HG03175 (cell line): ENCODE data around the gene SCYGR1.
A peak's percentile ranks its signal among the peaks of the same experiment; 100 is the strongest.
"Not testable (repeated sequence)": the region's sequence is repeated elsewhere in the genome, so short reads cannot be mapped to it uniquely, and the experiment has no call there.

Experiments
- ATAC-seq: cut with Tn5 transposase; IDR thresholded peaks from one replicate; pipeline ENCODE4 v1.9.1; 2021; ENCODE audit warnings: mild to moderate bottlenecking, moderate library complexity; ENCODE audit not compliant: unreplicated experiment

The SCYGR1 gene, protein sequence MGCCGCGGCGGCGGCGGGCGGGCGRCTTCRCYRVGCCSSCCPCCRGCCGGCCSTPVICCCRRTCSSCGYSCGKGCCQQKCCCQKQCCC

DNA sequence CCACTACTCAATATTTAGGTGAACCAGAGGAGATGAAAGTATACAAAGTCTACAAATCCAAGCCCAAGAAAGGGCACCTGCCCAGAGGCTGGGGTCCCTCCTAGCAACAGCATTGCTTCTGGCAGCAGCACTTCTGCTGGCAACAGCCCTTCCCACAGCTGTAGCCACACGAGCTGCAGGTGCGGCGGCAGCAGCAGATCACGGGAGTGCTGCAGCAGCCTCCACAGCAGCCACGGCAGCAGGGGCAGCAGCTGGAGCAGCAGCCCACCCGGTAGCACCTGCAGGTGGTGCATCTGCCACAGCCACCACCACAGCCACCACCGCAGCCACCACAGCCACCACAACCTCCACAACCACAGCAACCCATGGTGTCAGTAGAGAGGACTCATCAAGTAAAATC, at the start of gene SCYGR1:
TSS of gene SCYGR1 (minus strand) at position 367 of the 400 bp plus-strand sequence. CDS start at position 367, 0 bp downstream.
- ATAC-seq = not testable (repeated sequence)

DNA sequence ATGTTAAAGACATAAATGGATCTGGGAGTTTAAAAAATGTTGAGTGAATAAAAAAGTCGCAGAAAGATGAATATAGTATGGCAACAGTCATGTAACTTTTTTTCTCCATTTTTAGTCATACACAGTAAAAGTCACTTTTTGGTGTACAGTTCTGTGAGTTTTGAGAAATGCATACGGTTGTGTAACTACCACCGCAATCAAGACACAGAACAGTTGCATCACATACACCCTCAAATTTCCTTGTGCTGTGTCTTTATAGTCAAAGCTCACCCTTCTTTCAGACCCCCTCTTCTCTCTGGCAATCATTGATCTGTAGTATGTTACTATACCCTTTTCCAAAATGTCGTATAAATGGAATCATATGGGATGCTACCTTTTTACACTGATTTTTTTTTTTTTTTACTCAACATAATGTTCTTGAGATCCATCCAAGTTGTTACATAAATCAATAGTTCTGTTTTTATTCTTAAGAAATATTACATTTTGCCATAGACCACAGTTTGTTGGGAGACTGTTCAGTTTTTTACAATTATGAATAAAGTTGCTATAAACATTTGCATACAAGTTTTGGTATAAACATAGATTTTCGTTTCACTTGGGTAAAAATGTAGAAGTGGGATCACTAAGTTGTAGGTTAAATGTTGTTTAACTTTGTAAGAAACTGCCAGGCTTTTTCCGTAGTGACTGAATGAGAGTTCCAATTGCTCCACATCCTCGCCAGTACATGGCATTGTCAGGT, 48.9 kb upstream of the SCYGR1 start:
- no peak for ATAC-seq

DNA sequence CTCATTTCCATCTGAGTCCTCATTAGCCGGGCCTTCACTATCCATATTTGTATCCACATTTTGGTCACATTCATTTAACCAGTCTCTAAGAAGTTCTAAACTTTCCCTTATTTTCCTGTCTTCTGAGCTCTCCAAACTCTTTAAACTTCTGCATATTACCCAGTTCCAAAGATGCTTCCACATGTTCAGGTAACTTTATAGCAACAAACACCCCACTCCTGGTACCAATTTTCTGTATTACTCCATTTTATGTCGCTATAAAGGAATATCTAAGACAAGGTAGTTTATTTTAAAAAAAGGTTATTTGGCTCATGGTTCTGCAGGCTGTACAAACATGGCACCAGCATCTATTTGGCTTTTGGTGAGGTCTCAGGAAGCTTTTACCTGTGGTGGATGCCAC, 45.4 kb upstream of the SCYGR1 start:
- ATAC-seq = no peak

DNA sequence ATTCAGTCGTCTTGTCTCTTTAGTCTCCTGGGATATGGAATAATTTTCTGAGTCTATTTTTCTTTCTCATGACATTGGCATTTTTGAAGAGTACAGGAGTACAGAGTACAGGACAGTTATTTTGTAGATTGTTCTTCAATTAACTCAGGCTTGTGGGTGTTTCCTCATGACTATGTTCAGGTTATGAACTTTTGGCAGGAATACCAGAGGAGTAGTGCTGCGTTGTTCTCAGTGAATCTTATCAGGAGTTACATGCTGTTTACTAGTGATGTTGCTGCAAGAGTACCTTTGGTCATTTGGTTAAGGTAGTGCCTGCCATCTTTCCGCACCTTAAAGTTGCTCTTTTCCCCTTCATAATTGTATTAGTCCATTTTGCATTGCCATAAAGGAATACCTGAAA, 42.9 kb upstream of the SCYGR1 start:
- ATAC-seq = no peak

DNA sequence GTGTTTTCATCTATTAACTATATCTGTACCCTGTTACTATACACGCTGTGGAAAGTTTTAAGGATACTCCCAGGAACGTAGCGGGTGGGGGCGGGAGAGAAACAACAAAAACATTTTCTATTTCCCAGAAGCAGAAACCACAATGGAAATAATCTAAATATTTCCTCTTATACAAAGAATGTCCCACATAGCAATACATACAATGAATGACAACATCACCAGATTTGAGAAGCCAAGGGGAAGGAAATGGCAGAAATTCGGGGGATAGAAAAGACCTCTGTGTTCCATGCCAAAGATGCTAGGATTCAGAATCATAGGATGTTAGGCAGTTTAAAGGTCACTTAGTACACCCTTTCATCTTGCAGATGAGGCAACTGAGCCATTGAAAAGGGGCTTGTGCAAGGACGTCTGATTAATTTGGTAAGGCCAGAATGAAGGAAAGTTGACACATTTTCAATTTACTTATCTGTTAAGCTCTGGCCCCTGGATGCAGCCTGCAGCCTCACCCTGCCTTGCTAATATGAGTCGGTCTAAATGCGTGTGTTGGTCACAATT, 41.1 kb upstream of the SCYGR1 start:
- ATAC-seq = no peak

DNA sequence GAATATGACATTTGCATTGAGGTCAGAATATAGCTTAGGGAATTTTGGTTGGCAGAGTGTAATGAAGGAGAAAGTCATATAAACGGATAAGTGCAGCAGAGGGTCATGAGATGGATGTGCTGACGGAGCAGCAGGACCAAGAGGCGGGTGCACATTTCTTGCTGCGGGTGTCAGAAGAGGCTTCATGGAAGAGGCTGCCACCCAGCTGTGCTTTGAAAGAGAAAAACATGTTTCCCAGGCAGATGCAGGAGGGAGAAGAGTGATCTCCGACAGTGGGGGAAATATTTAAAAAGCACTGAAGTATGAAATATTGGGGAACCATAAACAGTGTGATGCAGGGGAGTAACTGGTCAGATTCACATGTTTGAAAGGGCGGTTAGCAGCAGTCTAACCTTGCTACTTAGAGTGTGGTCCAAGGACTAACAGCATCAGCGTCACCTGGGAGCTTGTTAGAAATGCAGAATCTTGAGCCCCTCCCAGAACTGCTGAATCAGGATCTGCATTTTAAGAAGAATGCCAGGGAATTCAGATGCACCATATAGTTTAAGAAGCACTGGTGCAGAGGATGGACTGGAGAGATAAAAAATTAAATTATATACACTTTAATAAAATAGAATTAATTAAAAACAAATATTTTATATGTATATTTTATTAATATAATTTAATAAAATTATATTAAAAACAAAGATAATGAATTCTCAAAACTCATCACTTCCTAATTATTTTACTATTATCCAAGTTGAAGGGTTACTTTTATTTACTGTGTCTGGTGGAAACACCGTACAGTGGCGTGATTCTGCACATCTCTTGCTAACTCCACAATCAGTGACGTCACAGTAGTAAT, 36.1 kb upstream of the SCYGR1 start:
- no peak for ATAC-seq

DNA sequence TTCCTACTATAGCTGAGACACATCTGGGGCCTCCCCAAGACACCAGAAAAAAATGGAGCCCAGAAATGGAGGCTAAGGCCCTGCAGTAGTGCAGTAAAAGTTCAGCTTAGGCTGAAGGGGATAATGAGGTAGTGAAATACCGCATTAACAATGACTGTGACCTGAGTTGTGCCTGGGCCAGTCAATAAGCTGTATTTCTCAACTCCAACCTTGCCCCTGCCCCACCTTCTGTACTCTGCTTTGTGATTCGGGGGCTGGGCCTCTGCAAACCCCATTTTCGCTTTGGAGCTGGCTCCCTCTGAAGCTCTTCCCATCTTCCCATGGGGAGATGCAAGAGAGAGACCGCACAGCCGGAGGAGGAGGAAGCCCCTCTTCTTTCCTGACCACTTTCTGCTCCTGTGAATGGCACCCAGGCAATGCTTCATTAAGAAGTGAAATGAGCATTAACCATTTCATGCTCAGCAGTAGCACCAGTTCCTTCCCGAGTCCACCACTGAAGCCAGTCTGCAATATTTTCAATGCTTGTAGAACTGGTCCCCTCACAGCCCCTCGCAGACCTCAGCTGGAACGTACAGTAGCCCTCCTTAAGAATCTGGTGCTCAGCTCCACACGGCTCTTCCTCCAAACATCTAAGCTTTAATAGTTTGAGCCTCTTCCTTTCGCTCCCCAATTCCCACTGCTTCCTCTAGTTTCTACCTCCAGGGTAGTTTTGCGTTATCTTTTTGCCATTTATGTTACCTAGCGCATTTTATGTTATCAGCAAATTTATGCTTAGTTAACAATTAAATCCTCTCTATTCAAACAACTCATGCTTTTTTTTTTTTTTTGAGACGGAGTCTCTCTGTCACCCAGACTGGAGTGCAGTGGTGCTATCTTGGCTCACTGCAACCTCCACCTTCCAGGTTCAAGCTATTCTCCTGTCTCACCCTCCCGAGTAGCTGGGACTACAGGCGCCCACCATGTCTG, 32.6 kb upstream of the SCYGR1 start:
- ATAC-seq = no peak

DNA sequence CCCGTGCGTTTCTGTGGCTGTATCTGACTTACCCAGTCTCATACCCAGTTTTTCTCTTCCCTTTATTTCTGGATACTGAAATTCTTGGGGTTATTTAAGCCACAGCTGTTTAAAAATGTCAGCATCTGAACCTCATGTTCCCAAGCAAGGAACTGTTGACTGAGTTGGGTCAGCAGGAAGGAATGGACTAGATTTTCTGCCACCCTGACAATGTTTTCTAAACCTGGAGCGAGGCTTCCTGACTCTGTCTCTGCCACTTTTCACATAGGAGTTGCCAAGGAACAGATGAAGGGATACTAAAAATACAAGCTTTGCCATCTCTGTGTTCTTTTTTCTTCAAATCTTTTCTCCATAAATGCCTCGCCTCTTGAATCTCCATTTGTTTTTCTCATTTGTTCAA, 29.0 kb upstream of the SCYGR1 start:
- no peak for ATAC-seq

DNA sequence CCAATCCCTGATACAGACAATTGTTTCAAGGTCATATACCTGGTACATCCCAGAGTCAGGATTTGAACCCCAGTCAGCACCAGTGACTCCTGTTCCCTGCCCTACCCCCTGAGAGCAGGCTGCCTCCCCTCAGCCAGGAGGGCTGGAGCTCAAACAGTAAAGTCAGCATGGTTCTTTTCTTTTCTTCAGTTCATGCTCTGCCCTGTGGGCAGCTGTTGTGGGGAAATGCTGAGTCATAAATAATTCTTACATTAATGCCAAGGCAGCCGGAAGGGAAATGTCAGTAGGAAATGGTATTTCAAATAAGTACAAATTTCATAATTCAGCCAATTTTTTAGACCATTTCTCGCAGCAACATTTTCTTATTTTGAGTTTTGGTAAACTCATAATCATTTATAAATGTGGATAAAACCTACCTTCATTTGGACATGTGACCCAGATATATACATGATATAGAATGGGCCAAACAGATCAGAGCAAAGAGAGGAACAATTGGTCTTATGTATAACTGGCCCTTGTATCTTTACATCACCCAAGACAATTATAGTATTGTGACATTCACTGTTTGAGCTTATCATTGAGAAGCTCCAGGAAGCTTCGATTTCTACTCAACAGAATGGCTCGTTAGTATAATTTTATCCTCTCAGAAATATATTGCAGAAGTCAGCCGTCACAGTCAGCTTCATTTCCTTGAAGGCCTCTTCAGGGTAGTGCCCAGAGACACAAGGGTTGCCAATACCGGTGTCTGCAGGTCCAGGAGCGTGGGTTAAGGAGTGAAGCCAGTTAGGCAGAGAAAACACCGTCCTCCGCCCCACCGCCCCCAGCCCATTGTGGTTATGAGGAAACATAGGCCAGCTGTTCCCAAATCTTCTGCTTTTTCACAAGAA, 28.0 kb upstream of the SCYGR1 start:
- ATAC-seq = peak; percentile 36

DNA sequence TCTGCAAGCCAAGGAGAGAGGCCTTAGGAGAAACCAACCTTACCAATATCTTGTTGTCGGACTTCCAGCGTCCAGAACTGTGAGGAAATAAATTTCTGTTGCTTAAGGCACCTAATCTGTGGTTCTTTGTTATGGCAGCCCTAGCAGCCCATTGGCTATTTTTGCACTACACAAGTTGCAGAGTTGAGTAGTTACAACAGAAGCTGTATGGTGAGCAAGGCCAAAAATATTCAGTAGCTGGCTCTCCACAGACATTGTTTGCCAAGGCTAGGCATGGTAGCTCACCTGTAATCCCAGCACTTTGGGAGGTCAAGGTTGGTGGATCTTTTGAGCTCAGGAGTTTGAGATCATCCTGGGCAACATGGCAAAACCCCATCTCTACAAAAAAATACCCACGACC, 27.1 kb upstream of the SCYGR1 start:
- no peak for ATAC-seq

DNA sequence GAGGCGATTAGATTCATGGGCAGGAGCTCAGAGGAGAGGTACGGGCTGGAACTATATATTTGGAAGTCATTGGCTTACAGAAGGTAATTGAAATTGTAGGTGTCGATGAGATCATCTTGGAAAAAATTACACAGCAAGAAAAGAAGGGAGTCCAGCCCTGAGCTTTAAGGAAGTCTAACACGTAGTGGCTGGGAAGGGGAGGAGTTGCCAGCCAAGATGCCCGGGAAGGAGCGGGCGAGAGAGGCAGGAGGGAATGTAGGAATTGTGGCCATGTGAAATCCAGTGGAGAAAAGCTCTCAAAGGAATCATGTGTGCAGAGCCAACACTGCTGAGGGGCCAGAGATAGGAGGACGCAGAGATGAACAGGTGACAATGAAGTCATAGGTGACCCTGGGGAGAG, 25.6 kb upstream of the SCYGR1 start:
- no peak for ATAC-seq

DNA sequence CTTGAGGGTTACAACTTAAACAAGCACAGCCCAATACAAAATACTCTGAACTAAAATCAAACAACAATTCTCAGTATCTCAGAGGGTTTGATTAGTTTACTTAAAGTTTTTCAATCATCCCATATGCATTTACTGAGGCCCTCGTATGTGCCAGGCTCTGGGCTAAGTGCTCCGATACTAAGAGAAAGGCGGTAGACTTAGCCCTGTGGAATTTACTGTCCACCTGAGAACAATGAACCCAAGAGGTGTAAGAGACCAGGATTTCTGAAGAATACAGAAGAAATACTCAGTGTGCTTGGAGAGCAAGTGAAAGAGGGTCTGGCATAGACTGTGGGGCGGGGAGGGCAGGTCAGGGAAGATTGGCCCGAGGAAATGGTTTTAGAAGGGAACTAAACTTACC, 25.1 kb upstream of the SCYGR1 start:
- ATAC-seq = no peak

DNA sequence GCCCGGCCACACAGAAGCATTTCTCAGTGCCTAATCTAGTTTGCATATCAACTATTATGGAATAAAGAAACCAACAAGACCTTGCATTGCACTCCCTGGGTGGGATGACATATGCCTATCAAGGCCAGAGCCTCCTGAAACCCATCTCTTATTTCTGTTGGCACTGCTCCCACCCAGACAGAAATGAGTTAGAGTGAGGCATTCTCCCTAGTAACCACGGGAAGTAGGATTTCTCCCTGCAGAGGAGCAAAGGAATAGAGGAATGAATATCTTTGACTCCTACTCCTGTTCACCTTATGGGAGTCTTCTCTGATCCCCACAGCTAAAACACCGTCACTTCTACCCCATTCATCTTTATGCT, 24.2 kb upstream of the SCYGR1 start:
- no peak for ATAC-seq

DNA sequence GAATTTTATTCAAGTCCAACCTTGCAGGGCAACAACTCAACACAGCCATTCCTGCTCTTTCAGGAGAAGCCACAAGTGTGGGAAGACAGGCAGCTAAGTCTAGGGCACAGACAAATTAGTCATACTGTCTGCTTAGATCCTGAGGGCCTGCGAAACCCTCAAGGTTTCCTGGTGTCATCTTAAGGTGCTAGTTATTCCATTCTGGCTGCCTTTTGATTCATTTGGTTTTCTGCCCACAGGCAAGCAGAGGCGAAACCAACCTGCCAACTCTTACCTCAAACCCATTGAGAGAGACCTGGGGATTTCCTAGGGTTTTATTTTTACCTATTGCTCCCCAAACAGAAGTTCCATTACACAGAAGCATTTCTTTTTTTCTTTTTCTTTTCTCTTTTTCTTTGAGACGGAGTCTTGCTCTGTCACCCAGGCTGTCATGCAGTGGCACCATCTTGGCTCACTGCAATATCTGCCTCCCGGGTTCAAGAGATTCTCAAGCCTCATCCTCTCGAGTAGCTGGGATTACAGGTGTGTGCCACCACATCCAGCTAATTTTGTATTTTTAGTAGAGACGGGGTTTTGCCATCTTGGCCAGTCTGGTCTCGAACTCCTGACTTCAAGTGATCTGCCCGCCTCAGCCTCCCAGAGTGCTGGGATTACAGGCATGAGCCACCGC, 23.7 kb upstream of the SCYGR1 start:
- ATAC-seq = peak; percentile 72

DNA sequence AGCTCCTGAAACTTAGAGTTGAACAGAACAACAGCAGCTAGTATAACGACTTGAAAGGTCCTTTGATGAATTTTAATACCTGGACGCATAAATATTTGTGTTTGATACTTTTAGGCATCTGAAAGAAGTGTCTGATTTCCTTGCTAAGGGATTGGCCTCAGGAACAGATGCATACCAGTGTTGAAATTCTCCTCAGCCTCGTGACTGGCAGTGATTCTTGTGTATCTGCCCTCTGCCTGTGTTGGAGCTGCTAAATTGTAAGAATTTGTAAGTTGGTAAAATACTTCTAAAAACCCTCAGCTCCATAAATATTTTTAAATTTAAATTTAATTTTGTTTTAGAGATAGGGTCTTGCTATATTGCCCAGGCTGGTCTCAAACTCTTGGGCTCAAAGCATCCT, 22.4 kb upstream of the SCYGR1 start:
- ATAC-seq = no peak

DNA sequence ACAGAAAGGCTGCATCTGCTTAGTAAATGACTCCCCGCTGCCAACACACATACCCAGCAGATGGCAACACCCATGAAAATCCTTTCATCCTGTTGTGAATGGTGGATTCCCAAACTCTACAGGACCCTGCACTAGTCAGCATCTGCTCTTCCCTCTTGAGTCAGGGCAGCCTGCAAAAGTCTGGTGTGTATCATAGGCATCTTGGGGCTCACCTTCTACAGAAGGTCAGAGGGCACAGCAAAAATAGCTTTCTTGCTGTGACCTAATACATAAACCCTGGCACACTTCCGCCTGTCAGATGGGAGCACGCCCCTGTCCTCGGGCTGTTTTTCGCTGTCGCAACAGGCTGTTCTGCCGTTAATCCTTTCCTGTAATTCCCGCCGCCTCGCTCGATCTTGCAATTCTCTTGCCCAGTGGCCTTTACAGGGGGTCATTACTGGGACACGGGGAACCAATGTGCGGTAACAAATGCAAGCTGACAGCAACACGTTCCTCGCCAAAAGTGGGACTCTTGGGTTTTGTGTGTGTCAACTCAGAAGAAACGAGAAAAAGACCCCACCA, 19.9 kb upstream of the SCYGR1 start:
- ATAC-seq = no peak

DNA sequence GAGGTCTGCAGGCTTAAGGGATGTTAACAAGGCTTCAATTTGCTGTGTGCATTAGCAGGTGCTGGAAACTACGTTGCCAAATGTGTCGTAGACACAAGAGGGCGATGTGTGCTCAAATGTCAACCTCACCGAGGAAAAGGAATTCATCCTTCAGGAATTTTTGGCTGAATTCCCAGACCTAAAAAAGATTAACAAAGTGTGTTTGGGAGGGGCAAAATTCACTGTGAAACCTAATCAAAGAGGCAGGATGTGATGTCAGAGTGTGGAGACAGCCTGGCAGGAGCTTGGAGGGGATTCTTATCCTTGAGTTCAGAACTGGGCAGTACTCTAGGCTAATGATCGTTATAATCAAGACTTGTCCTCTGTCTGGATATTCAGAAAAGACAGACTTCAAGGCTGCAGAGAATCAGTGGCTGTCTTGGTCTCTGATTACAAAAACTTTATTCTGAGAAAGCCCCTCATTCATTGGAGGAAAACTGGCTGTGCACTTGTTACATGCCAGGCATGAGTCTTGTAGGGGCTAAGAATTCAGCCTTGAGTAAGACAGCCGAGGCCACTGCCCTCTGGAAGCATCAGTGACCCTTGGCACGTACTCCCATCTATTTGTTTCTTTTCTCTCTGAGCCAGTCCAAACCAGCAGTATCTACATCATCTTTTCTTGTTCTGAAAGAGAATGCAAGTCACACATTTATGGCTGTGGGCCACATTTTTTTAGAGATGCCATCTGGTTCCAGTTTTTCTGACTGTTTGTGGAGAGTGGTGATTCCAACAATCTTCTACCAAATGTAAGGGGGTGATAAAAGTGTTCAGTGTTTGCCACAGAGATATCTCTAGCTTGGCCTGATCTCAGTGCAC, 18.7 kb upstream of the SCYGR1 start:
- ATAC-seq = no peak
